Measurements from ENCODE around the gene TMEM179. TPM values are rescaled to one million over a fixed set of nuclear protein-coding genes. Genes with fewer than 3 reads are reported as not detected.

TMEM179 gene
- total RNA-seq, 1 experiment from 2014 or later = not detected

DNA sequence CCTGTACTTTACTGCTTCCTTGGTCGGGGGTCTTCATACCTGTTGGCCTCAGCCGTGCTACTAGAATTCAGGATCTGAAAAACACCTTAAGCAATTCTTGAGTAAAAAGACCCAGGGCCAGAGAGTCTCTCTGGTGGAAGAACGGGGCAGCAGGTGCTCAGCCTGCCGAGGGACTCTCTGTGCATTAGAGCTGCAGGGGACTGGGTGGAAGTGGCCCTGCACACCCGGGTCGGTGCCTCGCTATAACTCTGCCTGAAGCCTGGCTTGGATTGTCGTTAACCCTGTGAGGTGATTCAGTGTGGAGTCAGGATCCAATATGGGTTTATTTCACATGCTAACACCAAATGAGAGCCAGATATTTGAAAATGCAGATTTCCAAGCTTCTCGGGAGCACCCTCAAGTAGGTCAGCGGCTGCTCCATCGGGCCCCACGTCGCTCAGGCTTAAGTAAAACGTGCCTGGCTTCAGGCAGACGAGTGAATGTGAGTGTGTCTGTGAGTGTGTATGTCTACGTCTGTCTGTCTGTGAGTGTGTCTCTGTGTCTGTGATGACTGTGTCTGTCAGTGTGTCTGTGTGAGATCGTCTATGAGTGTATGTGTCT, 60.1 kb downstream of the TMEM179 start:
- DNase-seq (ENCODE audit: low read depth) = no peak

DNA sequence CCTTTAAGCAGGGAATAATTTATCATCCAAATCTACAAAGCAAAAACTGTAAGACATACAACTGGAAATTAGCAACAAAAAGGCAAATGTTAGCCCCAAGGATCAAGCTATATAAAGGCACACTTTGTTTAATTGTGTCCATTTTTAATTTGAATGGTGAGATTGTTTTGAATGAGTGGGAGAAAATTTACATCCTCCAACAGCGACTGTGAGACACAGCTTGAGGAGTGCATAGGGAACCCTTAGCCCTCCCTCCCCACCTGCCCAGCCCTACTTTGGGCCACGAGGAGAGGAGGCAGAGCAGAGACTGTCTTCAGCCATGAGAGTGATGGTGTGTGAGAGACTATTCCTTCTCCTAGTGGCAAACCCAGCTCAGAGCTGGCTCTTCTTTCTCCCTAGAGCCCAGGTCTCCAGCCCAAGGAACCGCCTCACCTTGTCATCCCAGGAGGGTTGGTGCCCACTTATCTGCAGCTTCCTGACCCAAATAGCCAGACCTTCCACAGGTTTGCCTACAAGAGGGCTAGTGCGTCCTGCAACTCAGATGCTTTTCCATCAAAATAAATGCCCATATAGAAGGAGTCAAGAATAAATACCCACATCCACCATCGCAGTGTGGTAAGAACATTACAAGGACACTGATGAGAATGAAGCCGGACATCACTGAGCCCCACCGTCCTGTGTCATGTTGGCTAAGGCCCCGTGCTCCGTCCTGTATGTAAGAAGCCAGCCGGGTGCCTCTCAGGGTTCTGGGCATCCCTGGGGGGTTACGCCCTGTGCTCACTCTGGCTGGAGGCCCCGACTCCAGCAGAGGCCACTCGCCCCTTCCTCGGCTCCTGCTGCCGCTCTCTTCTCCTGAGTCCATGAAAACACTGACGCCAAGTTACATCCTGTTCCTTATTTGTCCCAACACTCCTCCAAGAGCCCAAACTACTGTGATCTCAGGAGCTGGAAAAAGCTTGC, 61.4 kb downstream of the TMEM179 start:
- no peak for DNase-seq (ENCODE audit: low read depth)

DNA sequence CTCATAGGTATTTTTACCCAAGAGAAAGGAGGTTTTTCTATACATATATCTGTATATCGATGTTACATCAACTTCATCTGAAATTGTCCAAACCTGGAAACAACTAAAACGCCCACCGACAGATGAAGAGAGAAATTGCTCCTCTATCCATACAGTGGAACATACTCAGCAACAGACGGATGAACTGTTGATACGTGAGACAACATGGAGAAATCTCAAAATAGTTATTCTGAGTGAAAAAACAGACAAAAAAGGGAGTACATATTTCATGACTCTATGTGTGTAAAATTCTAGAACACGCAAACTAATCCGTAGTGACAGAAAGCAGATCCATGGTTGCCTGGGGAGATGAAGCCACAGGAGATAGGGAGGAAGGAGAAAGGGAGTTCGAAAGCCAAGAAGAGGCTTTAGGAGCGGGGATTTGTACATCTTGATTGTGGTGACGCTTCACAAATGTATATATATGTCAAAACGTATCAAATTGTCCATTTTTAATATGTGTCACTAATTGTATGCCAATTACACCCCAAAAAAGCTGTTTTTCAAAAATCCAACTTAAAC, 62.6 kb downstream of the TMEM179 start:
- no peak for DNase-seq (ENCODE audit: low read depth)

Other genes with a start within 250 kb of the TMEM179 start
- not detected in 2 replicates for gene C14orf180, start 25.0 kb downstream of the TMEM179 start, total RNA-seq (2014; rRNA removed; shearing (Covaris generic))
- 24.9 and 27.6 TPM in 2 replicates for gene INF2, start 84.8 kb upstream of the TMEM179 start, total RNA-seq (2014; rRNA removed; shearing (Covaris generic))
- 1.6 and 3.2 TPM in 2 replicates for gene ADSS1, start 119.5 kb upstream of the TMEM179 start, total RNA-seq (2014; rRNA removed; shearing (Covaris generic))
- 196 and 335 TPM in 2 replicates for gene SIVA1, start 148.4 kb upstream of the TMEM179 start, total RNA-seq (2014; rRNA removed; shearing (Covaris generic))
- 78.0 and 81.5 TPM in 2 replicates for gene AKT1, start 191.0 kb upstream of the TMEM179 start, total RNA-seq (2014; rRNA removed; shearing (Covaris generic))
- 0.84 and 0.88 TPM in 2 replicates for gene ZBTB42, start 196.3 kb upstream of the TMEM179 start, total RNA-seq (2014; rRNA removed; shearing (Covaris generic))

Measured in RPMI7951 (cell line).